Motor neuron (in vitro differentiated cells): ENCODE results near the gene PDE2A. TPM values are rescaled to one million over a fixed set of nuclear protein-coding genes. Genes with fewer than 3 reads are reported as not detected.

Experiments used
- ATAC-seq, 8 experiments: fragments of 200-7000 bp; cut with Tn5 transposase; replicated peaks in 6 of 8; 2 replicates each; pipeline ENCODE4 v1.8.0; 2021; ENCODE audit warnings: mild to moderate bottlenecking in 8 of 8, moderate library complexity in 8 of 8
- H3K27ac ChIP-seq, 2 donors: fragments of 250-450 bp; sonication (Bioruptor Pico); 2 replicates each; pipeline ENCODE4 v1.9.0; 2021; ENCODE audit warnings: antibody characterized with exemption in 2 of 2, mild to moderate bottlenecking in 2 of 2, moderate library complexity in 1 of 2
- H3K4me1 ChIP-seq, 2 donors: fragments of 250-450 bp; sonication (Bioruptor Pico); replicated peaks in 1 of 2; 2 replicates each; pipeline ENCODE4 v1.6.1; 2021; ENCODE audit warnings: antibody characterized with exemption in 2 of 2, mild to moderate bottlenecking in 2 of 2, moderate library complexity in 1 of 2
- H3K4me3 ChIP-seq, 5 donors: fragments of 250-450 bp; sonication (Bioruptor Pico); 2 replicates each; pipeline ENCODE4 v1.9.0; 2021; ENCODE audit warnings: antibody characterized with exemption in 5 of 5, mild to moderate bottlenecking in 5 of 5, moderate library complexity in 4 of 5
- WGBS, 10 experiments: fragments of 450-650 bp; shearing (Covaris generic); methylation state at CpG; one replicate each; pipeline ENCODE4 v1.0.0; 2022; 5-methylcytosine and 5-hydroxymethylcytosine counted together
- in situ Hi-C, 9 experiments: fragments of 400-800 bp; cut with MboI; loops; one replicate each; pipeline ENCODE4 v1.15.0; 2021; ENCODE audit warnings: low sequenced_read_pairs in 9 of 9, low pct_unique_long_range_greater_than_20kb in 2 of 9; ENCODE audit not compliant: unreplicated experiment in 9 of 9
- total RNA-seq, 8 experiments: library from RNA; unstranded; fragments of 300-600 nt; gene quantifications; 2 replicates each; pipeline versions ENCODE4 v1.2.3 to v1.2.4, GENCODE V29; 2022

PDE2A gene
- total RNA-seq, 8 experiments from 2014 or later, result 1.5 to 58.7 (median 6.0) TPM

DNA sequence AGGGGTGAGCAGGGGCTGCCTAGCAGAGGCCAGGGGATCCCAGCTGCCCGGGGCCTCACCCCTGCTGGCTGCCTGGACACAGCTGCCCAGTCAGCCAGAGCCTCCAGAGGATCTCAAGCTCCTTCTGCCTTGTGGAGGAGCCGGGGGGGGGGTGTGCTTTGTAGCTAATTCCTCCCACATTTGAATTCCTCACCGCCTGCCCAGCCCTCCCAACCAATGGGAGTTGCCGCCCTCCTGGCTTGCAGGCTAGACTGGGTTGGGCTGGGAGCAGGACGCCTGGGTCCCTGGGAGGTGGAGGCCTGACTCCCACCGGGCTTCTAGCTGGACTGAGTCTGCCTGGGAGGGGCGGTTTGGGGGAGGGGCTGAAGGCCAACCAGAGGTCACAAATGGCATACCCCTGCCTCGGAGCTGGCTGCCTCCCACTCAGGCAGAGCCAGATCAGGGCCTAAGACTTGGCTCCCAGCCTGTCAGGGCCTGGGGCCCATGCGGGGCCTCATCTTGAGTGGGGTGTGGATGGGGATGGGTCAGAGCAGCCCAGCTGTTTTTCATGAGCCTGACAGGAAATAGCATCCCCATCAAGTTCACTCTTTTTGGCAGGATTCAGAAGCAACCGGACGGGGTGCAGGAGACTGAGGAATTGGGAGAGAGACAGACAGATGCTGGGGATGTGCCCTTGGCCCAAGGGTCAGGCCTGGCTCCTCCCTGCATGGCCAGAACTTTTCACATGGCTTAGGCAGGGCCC, 29.2 kb upstream of the PDE2A start:
- in situ Hi-C loops, result no loop called here
- ATAC-seq, result peak; percentile 68 to 87 (median 83)
- Histone ChIP-seq H3K4me3 (no peak overlapping the region), H3K4me1 (peaks cover 23 to 27% of the 10 kb centered on the region in 2 donors), H3K27ac (peak overlapping the region; percentile 39 to 66)
- WGBS, 10 experiments, result 40 to 90% methylated on average over 2 of the region's 11 CpGs; no CpG with 5 or more reads in 8 of the 10 experiments

GRCh38 chr11:72702577-72703241, 28.5 kb upstream of the PDE2A start:
- no peak overlapping the region for H3K4me3 ChIP-seq
- ATAC-seq, result peak in 6 of 8 experiments; percentile 2 to 71 (median 62)
- in situ Hi-C loops, result no loop called here
- H3K4me1 ChIP-seq, result peaks cover 23 to 27% of the 10 kb centered on the region in 2 donors
- H3K27ac ChIP-seq, result peak overlapping the region; percentile 57 to 66
- 49 to 100% (median 74%) methylated on average over 2 to 9 of the region's 15 CpGs; no CpG with 5 or more reads in 4 of the 10 experiments for WGBS, 10 experiments

DNA sequence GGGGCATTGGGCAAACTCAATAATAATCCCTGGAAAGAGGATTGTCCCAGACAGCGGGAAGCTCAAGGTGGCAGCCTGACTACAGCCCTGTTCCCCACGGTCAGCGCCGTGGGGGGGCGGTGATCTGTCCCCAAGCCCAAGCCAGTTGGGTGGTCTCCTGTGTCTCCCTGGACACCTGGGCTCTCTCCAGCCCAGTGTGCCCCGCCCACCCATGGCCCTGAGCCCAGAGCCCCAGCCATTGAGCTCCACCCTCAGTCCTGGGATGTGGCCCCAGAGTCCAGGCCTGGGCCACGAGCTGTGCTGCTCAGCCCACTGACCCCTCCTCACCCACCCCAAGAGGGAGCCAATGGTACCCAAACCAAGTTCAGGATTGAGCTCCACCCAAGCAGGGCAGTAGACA, 27.9 kb upstream of the PDE2A start:
- 100% methylated on average over 2 of the region's 7 CpGs; no CpG with 5 or more reads in 9 of the 10 experiments for WGBS, 10 experiments
- peak overlapping the region; percentile 57 to 66 for H3K27ac ChIP-seq
- peak in 3 of 8 experiments; percentile 0 to 2 (median 0) for ATAC-seq
- in situ Hi-C loops, result no loop called here
- H3K4me1 ChIP-seq, result peaks cover 25 to 27% of the 10 kb centered on the region in 2 donors
- no peak overlapping the region for H3K4me3 ChIP-seq

DNA sequence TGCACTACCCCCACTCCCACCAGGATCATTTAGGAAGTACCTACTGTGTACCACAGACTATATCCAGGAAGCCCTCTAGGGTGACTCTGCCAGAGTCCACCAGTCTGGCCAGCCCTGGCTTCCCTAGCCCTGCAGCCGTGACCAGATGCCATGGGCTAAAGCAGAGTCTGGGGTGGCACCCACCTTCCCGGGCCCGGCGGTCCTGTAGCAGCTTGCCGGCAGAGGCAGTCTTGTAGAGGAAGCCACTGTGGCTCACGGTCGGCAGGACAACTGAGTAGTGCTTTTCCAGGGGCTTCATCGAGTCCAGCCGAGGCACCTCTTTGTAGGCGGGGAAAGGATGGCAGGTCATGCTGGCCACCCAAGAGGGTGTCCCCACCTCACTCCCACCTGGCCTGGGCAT, 27.2 kb upstream of the PDE2A start:
- Histone ChIP-seq H3K27ac (no peak overlapping the region), H3K4me1 (peaks cover 25% of the 10 kb centered on the region in 2 donors), H3K4me3 (no peak overlapping the region)
- WGBS, 10 experiments, result 90 to 100% (median 100%) methylated on average over 2 to 3 of the region's 10 CpGs; no CpG with 5 or more reads in 7 of the 10 experiments
- in situ Hi-C loops, result no loop called here
- ATAC-seq, result no peak

GRCh38 chr11:72700146-72700545, 25.9 kb upstream of the PDE2A start:
- Histone ChIP-seq H3K4me3 (no peak overlapping the region), H3K27ac (no peak overlapping the region), H3K4me1 (peaks cover 21 to 23% of the 10 kb centered on the region in 2 donors)
- in situ Hi-C loops, result no loop called here
- ATAC-seq, result peak in 1 of 8 experiments; percentile 3
- whole genome bisulfite sequencing, 10 experiments, result 10 to 78% (median 50%) methylated on average over 1 to 3 of the region's 3 CpGs; no CpG with 5 or more reads in 3 of the 10 experiments

- in situ Hi-C loops, result loop anchor here in 6 of 9 experiments (25.0 kb wide), 3 partner anchors 111 to 236 kb away; no protein-coding TSS in a partner anchor
- ATAC-seq, result no peak
- H3K27ac ChIP-seq, result no peak overlapping the region
- 92 to 93% (median 93%) methylated on average over 3 to 8 of the region's 16 CpGs; no CpG with 5 or more reads in 7 of the 10 experiments for whole genome bisulfite sequencing, 10 experiments
- no peak overlapping the region for H3K4me3 ChIP-seq
- peaks cover 8 to 10% of the 10 kb centered on the region in 2 donors for H3K4me1 ChIP-seq
Measured at GRCh38 chr11:72697814-72698213, 23.6 kb upstream of the PDE2A start.

GRCh38 chr11:72696866-72697700, 22.9 kb upstream of the PDE2A start:
- Histone ChIP-seq H3K4me3 (no peak overlapping the region), H3K27ac (no peak overlapping the region), H3K4me1 (peaks cover under 1 to 3% of the 10 kb centered on the region in 2 donors)
- in situ Hi-C loops, result loop anchor here in 6 of 9 experiments (25.0 kb wide), 3 partner anchors 110 to 235 kb away; no protein-coding TSS in a partner anchor
- ATAC-seq, result peak; percentile 55 to 92 (median 68)
- WGBS, 10 experiments, result 86 to 100% (median 89%) methylated on average over 1 to 5 of the region's 44 CpGs; no CpG with 5 or more reads in 7 of the 10 experiments

- H3K4me3 ChIP-seq, result no peak overlapping the region
- WGBS, 10 experiments, result 93 to 100% (median 100%) methylated on average over 1 to 6 of the region's 7 CpGs; no CpG with 5 or more reads in 5 of the 10 experiments
- peaks cover 0 to 3% of the 10 kb centered on the region in 2 donors for H3K4me1 ChIP-seq
- no peak for ATAC-seq
- no peak overlapping the region for H3K27ac ChIP-seq
- in situ Hi-C loops, result loop anchor here in 6 of 9 experiments (25.0 kb wide), 3 partner anchors 108 to 233 kb away; no protein-coding TSS in a partner anchor
Measured at GRCh38 chr11:72695354-72695753, 21.1 kb upstream of the PDE2A start.

- no peak for ATAC-seq
- peaks cover 0 to 3% of the 10 kb centered on the region in 2 donors for H3K4me1 ChIP-seq
- H3K4me3 ChIP-seq, result no peak overlapping the region
- H3K27ac ChIP-seq, result no peak overlapping the region
- in situ Hi-C loops, result loop anchor here in 6 of 9 experiments (25.0 kb wide), 3 partner anchors 106 to 231 kb away; no protein-coding TSS in a partner anchor
- WGBS, 10 experiments, result 80 to 100% (median 90%) methylated on average over 1 to 7 of the region's 19 CpGs; no CpG with 5 or more reads in 5 of the 10 experiments
Measured at GRCh38 chr11:72693271-72693968, 19.2 kb upstream of the PDE2A start.

GRCh38 chr11:72692498-72693237, 18.4 kb upstream of the PDE2A start:
- in situ Hi-C loops, result loop anchor here in 6 of 9 experiments (25.0 kb wide), 3 partner anchors 105 to 230 kb away; no protein-coding TSS in a partner anchor

GRCh38 chr11:72690166-72690565, 15.9 kb upstream of the PDE2A start:
- no peak overlapping the region for H3K27ac ChIP-seq
- in situ Hi-C loops, result loop anchor here in 6 of 9 experiments (25.0 kb wide), 3 partner anchors 103 to 228 kb away; no protein-coding TSS in a partner anchor
- WGBS, 10 experiments, result 60 to 100% (median 86%) methylated on average over 1 to 3 of the region's 4 CpGs; no CpG with 5 or more reads in 5 of the 10 experiments
- H3K4me3 ChIP-seq, result no peak overlapping the region
- no peak for ATAC-seq
- no peaks in the 10 kb centered on the region for H3K4me1 ChIP-seq

More at GRCh38 chr11:72692498-72693237, 18.4 kb upstream of the PDE2A start:
- Histone ChIP-seq H3K4me3 (no peak overlapping the region), H3K27ac (no peak overlapping the region), H3K4me1 (peaks cover 0 to 3% of the 10 kb centered on the region in 2 donors)
- WGBS, 10 experiments, result 20 to 100% (median 86%) methylated on average over 1 to 5 of the region's 9 CpGs; no CpG with 5 or more reads in 4 of the 10 experiments
- ATAC-seq, result no peak
